Measurements from ENCODE around the gene ANKS1B.
"Not testable (repeated sequence)": the region's sequence is repeated elsewhere in the genome, so short reads cannot be mapped to it uniquely, and the experiment has no call there.

Gene ANKS1B

GRCh38 chr12:99036566-99036965, 948.2 kb downstream of the ANKS1B start:
- no peak for DNase-seq

- no peak for DNase-seq
Measured at GRCh38 chr12:99035803-99036202, 948.9 kb downstream of the ANKS1B start.

- DNase-seq, result not testable (repeated sequence)
Measured at GRCh38 chr12:99034201-99034600, 950.5 kb downstream of the ANKS1B start.

- no peak for DNase-seq
Measured at GRCh38 chr12:99029511-99030271, 955.0 kb downstream of the ANKS1B start.

GRCh38 chr12:99027461-99027860, 957.3 kb downstream of the ANKS1B start:
- no peak for DNase-seq

GRCh38 chr12:99027055-99027393, 957.7 kb downstream of the ANKS1B start:
- no peak for DNase-seq

GRCh38 chr12:99026332-99027054, 958.2 kb downstream of the ANKS1B start:
- DNase-seq, result no peak

- DNase-seq, result no peak
Measured at GRCh38 chr12:99024870-99025269, 959.9 kb downstream of the ANKS1B start.

GRCh38 chr12:99024191-99024590, 960.5 kb downstream of the ANKS1B start:
- no peak for DNase-seq

GRCh38 chr12:99020871-99021270, 963.9 kb downstream of the ANKS1B start:
- no peak for DNase-seq

- no peak for DNase-seq
Measured at GRCh38 chr12:99019798-99020197, 964.9 kb downstream of the ANKS1B start.

GRCh38 chr12:99017971-99018370, 966.8 kb downstream of the ANKS1B start:
- no peak for DNase-seq

GRCh38 chr12:99009654-99010296, 975.0 kb downstream of the ANKS1B start:
- DNase-seq, result no peak

- DNase-seq, result no peak
Measured at GRCh38 chr12:99005601-99006000, 979.1 kb downstream of the ANKS1B start.

- DNase-seq, result no peak
Measured at GRCh38 chr12:99004799-99005466, 979.8 kb downstream of the ANKS1B start.

- no peak for DNase-seq
Measured at GRCh38 chr12:99002731-99003130, 982.0 kb downstream of the ANKS1B start.

- DNase-seq, result no peak
Measured at GRCh38 chr12:99002156-99002555, 982.6 kb downstream of the ANKS1B start.

- no peak for DNase-seq
Measured at GRCh38 chr12:98999559-98999958, 985.2 kb downstream of the ANKS1B start.

GRCh38 chr12:98998697-98999299, 985.9 kb downstream of the ANKS1B start:
- no peak for DNase-seq

- DNase-seq, result no peak
Measured at GRCh38 chr12:98997899-98998298, 986.8 kb downstream of the ANKS1B start.

GRCh38 chr12:98990648-98991047, 994.1 kb downstream of the ANKS1B start:
- no peak for DNase-seq

- no peak for DNase-seq
Measured at GRCh38 chr12:98985156-98985555, 999.6 kb downstream of the ANKS1B start.

- DNase-seq, result no peak
Measured at GRCh38 chr12:98983647-98984046, 1001.1 kb downstream of the ANKS1B start.

Measured in activated CD4-positive, alpha-beta T cell treated with anti-CD3 and anti-CD28 coated beads for 48 hours (primary cell).